Posterior vena cava (tissue), 2 donors: Measurements from ENCODE around the gene OR52I2. TPM values are rescaled to one million over a fixed set of nuclear protein-coding genes. Genes with fewer than 3 reads are reported as not detected.

Experiments
- DNase-seq: peaks from one replicate; pipeline ENCODE4 v3.0.0-alpha.2; 2020; ENCODE audit warnings: low spot score
- intact Hi-C, 2 donors: fragments of 100-400 bp; cut with DNase I; formaldehyde crosslinking; loops; one replicate each; pipeline versions ENCODE4 v1.14.1 to v1.14.2; 2022 to 2023
- long read RNA-seq, 2 donors: library from polyadenylated mRNA; unstranded; transcript quantifications; one replicate each; pipeline ENCODE4 v2.0.0, GENCODE V29; 2020 to 2021
- total RNA-seq, 2 donors: library from RNA; stranded (reverse); fragmentation: NEBNext Ultra II Directional; extraction: Animal tissue kit (Norgen Biotek cat#: 25700); gene quantifications; one replicate each; pipeline ENCODE4 v1.2.1, GENCODE V29; 2021
- donor health status: DM: yes; HTN: yes; CAD: no.
- donor health status: DM: yes; HTN: yes; CAD: no.

Gene OR52I2
- not detected for total RNA-seq
- long read RNA-seq, donor 1, result 0 reads
- long read RNA-seq, donor 2, result 0 reads

DNA sequence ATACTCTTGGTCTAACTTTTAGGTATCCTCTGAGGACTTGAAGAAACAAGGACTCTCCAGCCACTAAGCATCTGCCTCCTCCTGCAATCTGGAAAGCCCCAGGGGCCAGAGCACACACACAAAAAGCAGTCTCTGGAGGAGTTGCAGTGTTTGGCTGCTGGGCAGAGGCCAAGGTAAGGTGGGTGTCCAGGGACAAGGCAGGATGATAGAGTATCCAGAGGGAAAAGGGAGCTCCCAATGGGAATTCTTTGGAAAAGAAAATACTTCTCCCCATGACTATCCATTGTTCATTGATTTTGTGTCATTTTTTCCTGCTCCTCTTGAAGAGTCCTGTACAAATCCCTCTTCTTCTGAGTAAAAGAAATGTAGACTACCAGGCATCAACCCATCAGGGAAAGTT is at the start of gene OR52I2:
TSS of gene OR52I2 (plus strand) at position 301 of the 400 bp plus-strand sequence.
- intact Hi-C loops, result no loop called here
- no peak for DNase-seq

DNA sequence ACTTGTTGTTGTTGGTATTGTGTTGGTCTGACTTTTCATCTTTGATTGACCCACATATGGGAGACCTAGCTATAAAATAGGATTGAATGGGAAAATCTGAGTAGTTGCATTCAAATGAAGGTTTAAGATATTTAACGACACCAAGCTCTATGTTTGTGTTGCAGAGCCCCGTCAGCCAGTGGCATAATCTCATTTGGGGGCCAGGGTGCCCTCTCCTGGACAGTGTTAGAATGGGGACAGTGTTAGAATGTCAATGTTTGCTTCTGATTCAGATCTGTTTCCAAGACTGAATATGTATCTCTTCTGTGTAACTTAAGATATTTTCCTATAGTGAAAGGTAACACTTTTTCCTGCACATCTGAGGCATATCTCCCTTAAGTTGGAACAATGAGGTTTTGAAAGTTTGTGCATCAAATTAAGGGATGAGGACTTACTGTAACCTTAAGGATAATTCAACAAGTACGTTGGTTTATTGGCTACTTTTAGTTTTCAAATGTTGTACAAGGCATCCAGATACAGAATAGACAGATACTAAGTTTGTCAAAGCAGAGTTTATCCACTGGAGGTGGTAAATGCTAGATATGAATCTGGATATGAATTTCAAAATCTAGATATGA is 41.8 kb upstream of the OR52I2 start:
- DNase-seq, result no peak
- intact Hi-C loops, result no loop called here

DNA sequence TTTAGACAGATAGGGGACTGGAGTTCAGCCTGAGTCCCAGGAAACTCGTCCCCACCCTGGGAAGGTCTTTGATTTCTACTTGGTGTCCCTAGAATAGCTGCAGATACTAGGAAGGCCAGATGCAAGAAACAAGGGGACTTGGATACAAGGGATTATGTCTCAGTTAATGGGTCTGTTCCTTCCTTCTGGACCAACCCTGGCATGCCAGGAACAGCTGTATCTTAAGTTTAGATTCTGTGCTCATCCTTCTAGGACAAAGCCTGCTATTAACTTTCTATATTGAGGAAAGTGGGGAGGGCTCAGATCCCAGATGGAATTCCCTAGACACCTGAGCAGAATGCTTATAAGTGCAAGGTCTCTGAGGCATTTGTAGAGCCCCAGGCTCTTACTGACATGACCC is 40.5 kb upstream of the OR52I2 start:
- intact Hi-C loops, result no loop called here

DNA sequence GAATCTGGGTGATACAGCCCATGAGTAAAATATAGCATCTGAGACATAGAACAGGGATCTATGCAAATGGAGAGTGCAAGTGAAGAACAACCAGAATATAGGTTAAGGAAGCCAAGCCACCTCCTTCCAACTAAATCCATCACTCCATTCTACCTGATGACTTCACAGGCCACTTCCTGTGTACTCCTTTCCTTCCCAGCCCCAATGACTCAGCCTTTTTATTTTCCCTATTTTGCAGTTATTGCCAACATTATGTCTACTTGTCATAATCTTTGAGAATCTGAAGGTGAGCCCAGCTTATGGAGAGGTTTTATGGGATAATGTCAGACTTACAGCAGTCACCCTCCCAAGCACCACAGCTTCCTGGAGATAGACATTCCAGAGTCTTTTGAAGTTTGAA is 38.0 kb upstream of the OR52I2 start:
- intact Hi-C loops, result no loop called here

More for the DNA sequence above, 40.5 kb upstream of the OR52I2 start:
- DNase-seq, result no peak

DNA sequence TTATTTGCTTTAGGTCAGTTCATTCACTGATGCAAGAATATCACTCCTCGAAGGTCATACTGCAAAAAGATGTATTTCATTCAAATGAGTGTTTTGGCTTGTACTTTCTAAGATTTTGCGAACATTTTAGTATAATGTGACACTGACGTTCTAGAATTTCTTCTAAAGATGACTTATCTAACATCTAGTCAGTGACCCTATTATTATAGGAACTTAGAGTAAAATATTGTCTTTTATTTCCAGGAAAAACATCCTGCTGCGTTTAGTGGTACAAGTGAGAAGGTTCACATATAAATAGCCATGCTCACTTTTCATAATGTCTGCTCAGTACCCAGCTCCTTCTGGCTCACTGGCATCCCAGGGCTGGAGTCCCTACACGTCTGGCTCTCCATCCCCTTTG is 36.7 kb upstream of the OR52I2 start, which contains the start of gene OR52M1:
TSS of gene OR52M1 (plus strand) at position 301 of the 400 bp plus-strand sequence. CDS start at position 301, 0 bp downstream.
- intact Hi-C loops, result no loop called here
- no peak for DNase-seq

More for the DNA sequence above, 38.0 kb upstream of the OR52I2 start:
- DNase-seq, result no peak

DNA sequence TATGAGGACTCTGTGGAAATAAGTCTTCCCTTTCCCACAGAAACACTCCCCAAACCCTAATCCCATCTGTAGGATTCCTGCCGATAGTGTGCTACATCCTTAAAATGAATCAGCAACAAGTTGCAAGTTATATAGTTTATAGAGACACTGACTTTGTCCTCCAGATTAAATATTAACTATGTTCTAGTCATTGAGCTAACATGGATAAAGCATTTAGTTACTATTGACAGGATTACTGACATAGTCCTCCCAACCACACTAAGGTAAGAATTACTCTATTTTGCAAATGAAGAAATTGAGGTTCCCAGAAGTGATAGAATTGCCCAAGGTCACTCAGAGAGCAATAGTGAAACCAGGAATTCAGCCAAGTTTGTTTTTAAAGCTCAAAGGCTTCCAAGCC is 34.7 kb upstream of the OR52I2 start:
- intact Hi-C loops, result no loop called here
- no peak for DNase-seq

DNA sequence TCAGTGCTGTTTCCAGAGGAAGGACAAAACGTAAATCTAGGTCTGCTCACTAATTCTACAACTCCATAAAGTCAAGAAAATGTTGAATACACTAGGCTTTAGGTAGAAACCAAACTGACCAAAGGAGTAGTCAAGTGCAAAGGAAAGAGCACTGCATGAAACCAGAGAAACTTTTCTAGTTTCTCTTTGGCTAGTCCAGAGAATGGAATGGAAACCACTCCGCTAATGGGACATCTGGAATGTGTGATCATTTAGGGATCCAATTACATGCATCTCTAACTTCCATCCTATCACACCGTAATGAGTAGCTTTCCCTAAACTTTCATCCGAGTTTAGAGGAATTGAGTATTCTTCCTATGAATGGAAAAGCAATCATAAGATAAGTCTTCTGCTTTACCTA is 34.1 kb upstream of the OR52I2 start:
- intact Hi-C loops, result no loop called here
- DNase-seq, result no peak

DNA sequence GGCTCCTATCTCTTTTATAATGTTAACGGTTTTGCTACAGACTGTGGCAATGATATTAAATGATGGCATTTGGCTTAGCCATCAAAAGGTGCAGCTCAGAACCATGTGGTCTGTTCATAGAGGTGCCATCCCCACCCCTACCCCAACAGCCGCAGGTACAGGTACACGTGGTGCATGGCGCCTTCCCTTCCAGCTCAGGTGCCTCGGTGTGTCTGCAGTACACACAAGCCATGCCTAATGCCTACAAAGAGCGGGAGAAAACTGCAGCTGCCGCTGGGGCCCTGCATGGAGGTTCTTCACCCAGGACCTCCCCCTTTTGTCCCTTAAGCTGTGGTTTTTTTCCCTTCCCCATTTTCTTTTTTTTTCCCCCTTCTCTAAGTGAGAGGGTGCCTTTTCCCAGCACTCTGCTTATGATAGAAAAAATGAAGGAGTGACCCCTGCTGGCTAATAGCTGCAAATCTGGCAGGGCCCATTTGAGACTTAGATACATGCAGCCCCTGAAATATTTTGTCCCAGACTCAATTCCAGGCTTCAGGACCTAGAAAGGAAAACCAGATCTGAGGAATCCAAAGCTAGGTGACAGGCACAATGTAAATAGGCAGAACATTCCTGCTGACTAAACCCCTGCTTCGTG is 30.1 kb upstream of the OR52I2 start:
- intact Hi-C loops, result no loop called here

DNA sequence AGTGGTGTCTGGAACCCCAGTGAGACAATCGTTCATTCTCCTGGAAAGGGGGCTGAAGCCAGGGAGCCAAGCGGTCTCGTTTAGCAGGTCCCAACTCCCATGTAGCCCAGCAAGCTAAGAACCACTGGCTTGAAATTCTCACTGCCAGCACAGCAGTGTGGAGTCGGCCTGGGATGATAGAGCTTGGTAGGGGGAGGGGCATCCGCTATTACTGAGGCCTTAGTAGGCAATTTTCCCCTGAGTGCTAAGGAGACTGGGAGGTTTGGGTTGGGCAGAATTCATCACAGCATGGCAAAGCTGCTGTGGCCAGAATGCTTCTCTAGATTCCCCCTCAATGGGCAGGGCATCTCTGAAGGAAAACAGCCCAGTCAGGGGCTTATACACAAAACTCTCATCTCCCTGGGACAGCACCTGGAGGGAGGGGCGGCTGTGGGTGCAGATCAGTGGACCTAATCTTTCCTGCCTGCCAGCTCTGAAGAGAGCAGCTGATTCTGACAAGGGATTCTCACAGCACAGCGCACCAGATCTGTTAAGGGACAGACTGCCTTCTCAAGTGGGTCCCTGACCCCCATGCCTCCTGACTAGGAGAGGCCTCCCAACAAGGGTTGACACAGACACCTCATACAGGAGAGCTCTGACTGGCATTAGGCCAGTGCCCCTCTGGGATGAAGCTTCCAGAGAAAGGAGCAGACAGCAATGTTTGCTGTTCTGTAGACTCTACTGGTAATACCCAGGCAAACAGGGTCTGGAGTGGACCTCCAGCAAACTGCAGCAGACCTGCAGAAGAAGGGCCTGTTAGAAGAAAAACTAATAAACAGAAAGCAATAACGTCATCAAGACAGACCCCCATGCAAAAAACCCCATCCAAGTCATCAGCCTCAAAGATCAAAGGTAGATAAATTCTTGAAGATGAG is 21.8 kb upstream of the OR52I2 start:
- DNase-seq, result no peak
- intact Hi-C loops, result no loop called here

More for the DNA sequence above, 30.1 kb upstream of the OR52I2 start:
- no peak for DNase-seq

DNA sequence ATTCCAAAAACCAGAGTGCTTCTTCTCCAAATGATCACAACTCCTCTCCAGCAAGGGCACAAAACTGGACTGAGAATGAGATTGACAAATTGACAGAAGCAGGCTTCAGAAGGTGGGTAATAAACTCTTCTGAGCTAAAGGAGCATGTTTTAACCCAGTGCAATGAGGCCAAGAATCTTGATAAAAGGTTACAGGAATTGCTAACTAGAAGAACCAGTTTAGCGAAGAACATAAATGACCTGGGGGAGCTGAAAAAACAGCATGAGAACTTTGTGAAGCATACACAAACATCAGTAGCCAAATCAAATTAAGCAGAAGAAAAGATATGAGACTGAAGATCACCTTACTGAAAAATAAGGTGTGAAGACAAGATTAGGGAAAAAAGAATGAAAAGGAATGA is 21.1 kb upstream of the OR52I2 start:
- intact Hi-C loops, result no loop called here
- no peak for DNase-seq

DNA sequence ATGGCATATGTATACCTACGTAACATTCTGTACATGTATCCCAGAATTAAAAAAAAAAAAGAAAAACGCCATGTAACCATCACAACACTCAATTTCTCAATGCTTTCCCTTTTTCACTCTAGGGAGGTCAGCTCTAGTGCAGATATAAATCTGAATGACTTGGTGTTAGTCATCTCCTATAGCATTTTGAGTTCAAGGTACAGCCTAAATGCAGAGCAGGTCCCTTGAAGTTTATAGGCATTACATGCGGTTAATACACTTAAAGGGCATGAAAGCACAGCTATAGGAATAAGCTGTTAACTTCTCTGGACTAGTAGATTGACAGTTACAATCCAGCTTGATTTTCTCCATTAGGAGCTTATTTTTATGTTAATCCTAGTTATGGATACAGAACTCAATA is 16.2 kb upstream of the OR52I2 start:
- DNase-seq, result no peak
- intact Hi-C loops, result no loop called here

DNA sequence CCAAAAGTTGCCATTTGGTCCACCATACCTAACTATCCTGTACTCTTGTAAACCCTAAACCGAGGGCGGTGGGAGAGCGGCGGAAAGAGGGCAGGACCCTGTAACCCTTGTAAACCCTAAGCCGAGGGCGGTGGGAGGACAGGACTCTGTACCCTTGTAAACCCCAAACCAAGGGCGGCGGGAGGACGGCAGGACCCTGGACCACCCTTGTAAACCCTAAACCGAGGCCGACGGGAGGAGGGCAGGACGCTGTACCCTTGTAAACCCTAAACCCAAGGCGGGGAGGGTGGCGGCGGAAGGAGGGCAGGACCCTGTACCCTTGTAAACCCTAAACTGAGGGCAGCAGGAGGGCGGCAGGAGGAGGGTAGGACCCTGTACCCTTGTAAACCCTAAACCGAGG is 12.5 kb upstream of the OR52I2 start:
- intact Hi-C loops, result no loop called here
- peak; percentile 75 for DNase-seq

DNA sequence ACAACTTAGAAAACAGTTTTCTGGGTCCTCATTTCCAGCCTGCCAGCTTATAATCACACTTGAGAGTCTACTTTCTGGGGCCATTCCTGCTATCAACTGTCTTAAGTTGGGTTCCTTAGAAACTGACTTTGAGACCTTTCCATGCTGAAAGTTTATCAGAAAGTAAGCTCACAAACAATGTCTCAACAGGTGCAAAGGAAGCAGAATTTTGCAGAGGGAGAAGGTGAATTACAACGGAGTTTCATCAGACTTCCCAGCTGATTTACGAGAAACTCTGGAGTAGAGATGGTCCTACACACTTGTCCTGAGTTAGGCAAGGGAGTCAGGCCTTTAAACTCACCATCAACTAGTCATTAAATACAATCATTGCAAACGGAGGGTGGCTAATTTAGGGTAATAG is 4.7 kb upstream of the OR52I2 start:
- DNase-seq, result no peak
- intact Hi-C loops, result no loop called here

DNA sequence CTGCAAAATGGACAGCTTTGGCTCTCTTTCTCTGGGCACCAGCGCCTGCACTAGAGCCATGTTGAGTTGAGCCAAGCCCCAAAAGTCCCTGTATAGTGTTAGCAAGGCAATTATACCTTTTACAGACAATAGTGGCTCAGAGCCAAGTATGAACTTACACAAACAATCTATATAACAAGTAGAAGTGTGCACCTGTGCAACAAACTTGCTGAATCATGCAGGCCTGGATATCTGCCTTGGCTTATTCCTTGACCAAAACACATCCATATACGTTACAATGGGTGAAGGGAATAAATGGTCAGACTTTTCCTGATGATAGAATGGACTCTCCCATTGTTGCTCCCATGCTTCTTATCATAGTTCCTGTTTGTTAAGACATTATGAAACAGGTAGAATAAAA is 3.8 kb upstream of the OR52I2 start:
- intact Hi-C loops, result loop anchor here in 1 of 2 donors (1.0 kb wide), 1 partner anchor 23 kb away; no protein-coding TSS in a partner anchor
- DNase-seq, result no peak

DNA sequence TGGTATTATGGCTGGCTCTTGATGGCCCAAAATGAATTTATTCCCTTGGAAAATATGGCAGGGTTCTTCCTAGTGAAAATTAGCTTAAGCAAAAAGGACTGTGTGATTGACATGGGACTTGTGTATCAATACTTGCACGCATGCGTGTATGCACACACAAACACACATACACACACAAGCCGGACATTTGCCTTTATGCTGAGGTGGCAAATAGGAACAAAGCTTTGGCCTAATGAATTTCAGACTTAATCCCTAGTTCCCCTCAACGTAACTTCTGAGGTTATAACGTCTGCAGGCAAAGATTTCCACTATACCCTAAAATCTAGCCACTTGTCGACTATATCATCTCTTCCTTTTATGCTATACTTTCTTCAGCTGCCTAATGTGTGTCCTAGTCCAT is 2.9 kb upstream of the OR52I2 start:
- DNase-seq, result no peak
- intact Hi-C loops, result loop anchor here in 1 of 2 donors (1.0 kb wide), 1 partner anchor 22 kb away; no protein-coding TSS in a partner anchor

DNA sequence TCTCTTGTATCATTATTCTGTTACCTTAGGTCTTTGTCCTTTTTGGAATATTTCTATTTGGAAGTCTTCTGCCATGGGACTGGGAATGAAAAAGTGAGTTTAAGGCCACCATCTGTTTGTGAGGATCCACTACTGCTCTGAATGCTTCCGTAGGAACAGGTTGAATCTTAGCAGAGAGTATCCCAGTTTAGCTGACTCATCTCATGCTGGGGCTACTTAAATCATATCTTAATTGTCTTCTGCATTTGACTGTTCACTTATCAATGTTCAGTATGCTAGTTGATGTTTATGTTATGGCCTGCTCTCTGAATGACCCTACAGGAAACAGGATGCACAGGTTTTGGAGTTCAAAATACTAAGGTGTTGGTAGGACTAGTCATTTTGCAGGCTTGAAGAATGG is 1.4 kb upstream of the OR52I2 start:
- DNase-seq, result no peak
- intact Hi-C loops, result no loop called here

DNA sequence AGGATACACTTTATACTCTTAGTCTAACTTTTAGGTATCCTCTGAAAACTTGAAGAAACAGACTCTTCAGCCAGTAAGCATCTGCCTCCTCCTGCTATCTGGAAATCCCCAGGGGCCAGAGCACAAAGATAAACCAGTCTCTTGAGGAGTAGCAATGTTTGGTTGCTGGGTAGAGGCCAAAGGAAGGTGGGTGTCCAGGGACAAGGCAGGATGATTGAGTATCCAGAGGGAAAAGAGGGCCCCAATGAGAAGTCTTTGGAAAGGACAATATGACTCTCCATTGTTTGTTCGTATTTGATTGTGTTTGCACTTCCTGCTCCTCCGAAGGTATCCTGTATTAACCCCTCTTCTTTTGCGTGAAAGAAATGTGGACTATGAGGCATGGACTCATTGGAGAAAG is 7.5 kb downstream of the OR52I2 start:
- intact Hi-C loops, result no loop called here
- no peak for DNase-seq

DNA sequence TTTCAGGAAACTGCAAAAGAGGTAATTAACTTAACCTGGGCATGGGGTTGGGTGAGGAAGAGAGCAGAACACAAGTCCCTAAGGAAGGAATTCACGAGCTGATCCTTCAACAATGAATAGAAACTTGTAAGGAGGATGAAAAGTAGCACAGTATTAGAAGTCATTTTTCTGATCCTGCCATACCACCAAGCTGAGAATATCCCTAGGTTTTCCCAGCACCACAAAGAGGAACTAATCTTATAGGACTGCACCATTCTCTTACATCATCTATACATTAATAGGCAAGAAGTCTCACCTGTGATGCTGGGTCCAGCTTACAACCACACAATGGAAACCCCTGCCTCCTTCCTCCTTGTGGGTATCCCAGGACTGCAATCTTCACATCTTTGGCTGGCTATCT is 12.2 kb downstream of the OR52I2 start, which contains the start of gene OR52I1:
TSS of gene OR52I1 (plus strand) at position 301 of the 400 bp plus-strand sequence. CDS start at position 301, 0 bp downstream.
- DNase-seq, result no peak
- intact Hi-C loops, result no loop called here

DNA sequence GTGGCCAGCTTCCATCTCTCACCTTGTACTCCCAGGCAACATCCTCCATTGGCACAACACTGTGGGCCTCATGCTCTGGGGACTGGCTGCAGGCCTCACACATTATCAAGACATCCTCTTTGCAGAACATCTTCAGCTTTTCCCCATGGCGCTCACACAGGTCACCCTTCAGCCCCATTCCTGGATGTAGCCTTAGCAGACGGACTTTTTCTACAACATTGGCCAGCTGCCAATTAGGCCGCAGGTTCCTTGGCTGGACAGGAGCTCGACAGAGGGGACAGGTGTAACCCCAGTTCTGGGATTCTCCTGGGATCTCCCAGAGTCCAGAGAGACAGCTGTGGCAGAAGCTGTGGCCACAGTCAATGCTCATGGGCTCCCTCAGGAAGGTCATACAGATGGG is 23.5 kb downstream of the OR52I2 start:
- DNase-seq, result no peak
- intact Hi-C loops, result no loop called here
